Kidney capillary endothelial cell (primary cell): Measurements from ENCODE around the gene MEDAG.
A peak's percentile ranks its signal among the peaks of the same experiment; 100 is the strongest.
"Not testable (repeated sequence)": the region's sequence is repeated elsewhere in the genome, so short reads cannot be mapped to it uniquely, and the experiment has no call there.

Experiments
- DNase-seq: peaks from one replicate; pipeline ENCODE4 v3.0.0-alpha.2; 2018; ENCODE audit warnings: low spot score

The MEDAG gene

DNA sequence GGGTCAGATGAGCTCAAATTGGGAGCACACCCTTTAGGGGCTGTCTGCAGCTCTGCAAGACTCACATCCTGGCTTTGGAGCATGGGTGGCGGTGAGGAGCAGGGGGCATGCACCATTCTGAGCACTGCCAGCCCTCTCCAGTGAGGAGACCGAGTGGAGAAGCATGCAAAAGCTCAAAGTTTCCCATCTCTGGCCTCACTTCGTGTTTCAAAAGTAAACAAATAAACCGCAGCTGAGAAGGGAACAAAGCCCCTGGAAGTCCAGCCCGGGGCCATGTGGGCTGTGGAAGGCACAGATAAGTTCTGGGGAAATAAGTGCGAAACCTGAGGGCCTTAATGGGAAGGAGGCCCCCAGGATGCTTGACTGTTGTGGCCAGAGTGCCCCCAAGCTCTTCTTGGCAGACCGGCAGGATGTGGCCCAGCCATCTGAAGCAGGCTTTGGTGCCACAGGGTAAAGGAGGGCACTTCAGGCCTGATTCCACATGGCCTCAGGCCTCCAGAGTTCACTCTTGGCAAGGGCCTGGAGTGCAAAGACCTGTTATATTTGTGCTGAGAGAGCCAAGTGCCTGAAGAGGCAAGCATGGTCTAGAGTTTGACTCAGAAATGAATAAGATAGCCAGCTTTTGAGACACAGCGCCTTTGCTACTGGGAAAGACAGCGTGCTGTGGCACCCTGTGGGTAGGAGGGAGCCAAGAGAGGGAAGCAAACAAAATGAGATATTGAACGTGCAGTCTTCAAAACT, 1.2 kb downstream of the MEDAG start:
- peak; percentile 19 for DNase-seq

DNA sequence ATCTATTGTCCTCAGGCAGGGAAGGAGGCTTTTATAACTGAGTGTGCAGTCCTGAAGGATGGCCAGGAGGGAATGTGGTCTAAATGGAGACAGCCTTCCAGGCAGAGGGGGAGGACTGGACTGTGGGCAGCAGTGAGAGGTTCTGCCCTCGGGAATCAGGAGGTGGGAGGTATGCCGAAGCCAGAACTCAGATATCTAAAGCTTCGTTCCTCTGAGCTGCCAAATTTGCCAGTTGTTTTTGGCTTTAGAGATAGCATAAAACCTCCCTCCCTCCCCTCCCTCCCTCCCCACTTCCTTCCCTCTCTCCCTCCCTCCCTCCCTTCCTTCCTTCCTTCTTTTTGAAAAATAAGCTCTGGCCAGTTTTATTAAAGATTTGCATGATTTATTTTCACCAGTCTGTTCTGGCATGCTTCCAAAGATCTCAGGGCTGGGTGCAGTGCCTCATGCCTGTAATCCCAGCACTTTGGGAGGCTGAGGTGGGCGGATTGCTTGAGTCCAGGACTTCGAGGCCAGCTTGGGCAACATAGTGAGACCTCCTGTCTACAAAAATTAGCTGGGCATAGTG, 2.4 kb downstream of the MEDAG start:
- no peak for DNase-seq

DNA sequence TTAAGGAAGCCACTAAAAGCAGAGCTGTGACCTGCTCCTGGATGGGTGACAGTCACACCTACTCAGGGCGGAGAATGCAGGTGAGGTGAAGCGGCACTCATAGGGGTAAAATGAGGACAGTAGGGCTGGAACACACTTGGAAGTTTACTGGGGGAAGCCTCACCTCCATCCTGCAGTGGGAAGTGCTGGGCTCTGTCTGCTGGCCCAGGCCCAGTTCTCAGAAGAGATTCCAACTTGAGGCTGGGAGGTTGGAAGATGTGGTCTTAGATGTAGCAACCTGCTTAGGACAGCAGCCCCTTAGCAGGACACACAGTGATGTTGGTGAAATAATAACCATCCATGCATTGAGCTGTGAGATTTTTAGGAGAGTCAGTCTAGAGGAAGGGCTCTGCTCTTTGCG, 4.6 kb downstream of the MEDAG start:
- DNase-seq = no peak

DNA sequence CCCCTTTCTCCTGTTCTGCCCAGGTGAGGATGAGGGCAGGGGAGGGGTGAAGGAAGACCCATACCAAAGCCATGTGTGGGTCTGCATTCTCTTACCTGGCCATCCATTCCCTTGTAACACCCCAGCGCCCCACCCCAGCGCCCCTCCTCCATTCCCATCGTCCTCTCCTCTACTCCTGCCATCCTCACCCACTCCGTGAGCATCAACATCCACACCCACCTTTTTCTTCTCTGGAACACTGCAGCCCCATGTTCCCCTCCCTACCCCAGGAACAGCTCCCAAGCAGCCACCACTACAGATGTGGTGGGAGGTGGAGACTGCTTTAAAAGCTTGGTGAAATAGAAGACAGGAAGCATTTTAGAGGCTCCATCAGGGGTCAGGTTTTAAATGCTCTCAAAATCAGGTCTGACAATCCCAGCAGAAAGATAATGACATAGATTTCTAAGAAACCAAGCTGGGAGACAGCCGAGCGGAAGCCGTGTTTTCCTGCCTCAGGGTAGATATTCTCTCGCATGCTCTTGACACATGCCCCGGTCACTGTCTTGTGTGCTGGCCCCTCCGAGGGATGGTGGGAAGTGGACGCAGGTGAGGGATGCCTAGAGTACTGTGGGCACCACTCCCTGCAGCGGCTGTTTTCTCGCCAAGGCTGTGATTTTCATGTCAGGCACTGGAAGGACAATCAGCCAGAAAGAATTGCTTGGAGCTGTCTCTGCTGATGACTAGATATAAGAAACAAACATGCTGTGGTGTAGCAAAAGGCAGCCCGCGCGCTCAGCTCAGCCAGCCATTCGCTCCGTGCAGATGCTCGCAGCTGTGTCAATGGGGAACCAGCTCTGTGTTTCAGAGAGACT, 9.8 kb downstream of the MEDAG start:
- no peak for DNase-seq

DNA sequence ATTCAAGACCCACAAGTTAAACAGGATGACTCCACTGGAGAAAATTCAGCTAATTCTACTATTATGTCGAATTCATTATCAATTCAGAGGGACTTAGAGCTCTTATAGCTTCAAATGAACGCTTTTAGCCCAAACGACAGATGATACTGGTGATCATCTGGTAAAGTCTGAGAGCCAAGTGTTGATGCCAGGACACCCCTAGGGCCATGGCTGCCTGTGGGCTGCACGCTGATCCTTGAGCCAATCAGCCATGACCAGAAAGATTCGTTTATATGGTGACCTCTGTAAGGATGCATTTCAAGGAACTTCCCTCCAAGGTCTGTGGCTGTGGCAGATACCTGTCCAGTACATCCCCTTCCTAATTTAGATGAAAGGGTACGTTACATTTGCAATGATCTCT, 10.9 kb downstream of the MEDAG start:
- DNase-seq = no peak

DNA sequence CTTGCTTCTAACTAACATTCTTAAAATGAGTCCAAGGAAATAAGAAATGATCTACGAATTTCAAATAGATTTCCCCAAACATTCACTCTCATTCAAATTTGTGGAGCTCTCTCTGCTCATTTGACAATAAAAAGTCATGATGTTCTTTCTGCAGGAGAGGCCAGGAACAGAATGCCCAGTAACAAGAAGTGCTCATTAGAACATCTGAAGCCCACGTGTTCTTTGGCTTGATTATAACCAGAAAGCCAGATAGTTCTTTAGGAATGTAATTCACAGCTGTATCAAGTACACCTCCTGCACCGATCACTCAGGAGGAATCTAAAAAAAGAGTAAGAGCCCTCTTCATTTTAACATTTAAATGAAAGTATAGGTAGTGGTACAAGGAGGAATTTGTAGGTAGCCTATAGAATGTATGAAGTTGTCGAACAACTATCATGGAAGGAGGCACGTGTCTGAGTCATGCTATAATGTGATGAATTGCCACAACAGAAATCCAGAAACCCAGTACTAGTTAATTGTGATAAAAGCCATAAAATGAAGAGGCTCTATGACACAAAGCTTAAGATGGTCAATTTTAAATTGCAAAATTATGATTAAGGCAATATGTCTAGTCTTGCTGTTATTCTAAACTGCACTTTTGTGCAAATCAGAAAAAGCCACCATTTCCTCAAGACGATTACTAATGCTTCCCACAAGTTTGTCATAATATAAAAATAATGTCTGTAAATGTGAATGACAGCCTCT, 12.8 kb downstream of the MEDAG start:
- no peak for DNase-seq

DNA sequence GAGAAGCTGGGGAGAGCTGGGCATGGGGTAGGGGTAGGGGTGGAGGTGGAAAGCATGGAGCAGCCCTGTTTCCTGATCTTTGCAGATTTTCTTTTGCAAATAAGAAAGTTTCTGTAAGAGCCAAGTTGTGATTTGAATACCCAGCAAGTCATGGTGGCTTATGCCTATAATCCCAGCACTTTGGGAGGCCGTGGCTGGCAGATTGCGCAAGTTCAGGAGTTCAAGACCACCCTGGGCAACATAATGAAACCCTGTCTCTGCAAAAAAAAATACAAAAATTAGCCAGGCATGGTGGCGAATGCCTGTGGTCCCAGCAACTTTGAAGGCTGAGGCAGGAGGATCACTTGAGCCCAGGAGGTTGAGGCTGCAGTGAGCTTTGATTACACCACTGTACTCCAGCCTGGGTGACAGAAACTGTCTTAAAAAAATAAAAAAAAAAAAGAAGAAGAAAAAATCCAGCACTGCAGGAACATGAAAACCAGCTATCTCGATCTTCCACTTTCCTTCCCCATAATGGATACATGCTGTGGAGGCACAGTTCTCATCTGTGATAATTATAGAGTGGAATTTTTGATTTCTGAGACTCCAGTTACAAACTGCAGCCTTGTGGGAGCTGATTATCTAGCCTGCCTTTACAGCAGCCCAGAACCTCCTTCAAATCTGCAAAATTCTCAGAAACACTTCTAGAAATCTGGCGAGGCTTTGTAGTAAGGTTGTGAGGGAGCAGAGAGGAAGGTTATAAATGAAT, 14.3 kb downstream of the MEDAG start:
- DNase-seq = no peak

DNA sequence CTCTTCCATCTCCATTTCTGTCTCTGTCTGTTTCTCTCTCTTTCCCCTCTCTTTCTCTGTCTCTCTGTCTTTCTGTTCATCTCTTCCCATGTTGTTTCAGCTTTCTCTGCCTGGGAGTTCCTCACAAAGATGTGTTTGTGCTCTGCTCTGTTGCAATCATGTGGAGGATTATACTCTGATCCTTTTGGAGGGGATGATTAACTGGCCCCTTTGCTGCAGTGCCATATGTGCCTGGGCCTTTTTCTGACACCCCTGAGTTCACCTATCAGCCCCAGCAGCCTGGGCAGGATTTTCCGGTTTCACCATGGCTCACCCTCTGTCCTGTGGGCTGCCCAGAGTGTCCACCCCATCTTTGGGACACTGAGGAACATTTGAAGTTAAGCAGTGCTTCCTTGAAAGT, 17.3 kb downstream of the MEDAG start:
- DNase-seq = no peak

DNA sequence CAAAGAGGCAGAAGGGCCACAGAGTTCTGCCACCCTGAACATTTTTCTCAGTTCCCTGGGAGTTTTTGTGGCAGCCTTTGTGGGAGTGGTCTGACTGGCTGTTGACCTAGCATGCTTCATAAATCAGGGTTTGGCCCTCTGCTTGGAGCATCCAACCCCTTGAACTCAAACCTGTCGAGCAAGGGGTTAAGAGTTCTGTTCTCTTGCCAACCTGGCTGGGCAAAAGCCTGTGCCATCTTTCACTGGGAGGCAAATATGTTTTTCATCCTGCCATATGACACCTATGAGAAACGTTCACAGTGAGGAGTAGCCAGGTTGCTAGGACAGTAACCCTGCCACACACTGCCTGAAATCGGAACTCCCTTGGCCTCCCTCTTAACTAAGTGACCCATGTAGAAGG, 18.6 kb downstream of the MEDAG start:
- DNase-seq = no peak

DNA sequence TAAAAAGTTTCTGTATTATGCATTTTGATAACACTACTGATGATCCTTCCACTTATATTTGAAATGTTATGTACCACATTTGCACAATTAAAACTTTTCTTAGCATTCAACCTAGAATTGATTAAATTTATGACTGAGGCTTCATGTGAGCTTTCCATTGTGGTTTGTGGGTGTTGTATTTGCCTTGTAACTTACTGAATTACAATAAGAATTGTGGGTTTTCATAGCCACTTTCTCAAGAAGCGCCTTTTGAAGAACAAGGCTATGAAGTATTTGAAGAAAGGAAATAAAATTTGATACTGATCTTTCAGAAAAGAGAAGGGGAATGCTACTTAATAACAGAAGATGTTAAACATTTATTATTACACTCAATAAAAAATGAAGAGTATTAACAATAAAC, 19.4 kb downstream of the MEDAG start:
- DNase-seq = no peak

DNA sequence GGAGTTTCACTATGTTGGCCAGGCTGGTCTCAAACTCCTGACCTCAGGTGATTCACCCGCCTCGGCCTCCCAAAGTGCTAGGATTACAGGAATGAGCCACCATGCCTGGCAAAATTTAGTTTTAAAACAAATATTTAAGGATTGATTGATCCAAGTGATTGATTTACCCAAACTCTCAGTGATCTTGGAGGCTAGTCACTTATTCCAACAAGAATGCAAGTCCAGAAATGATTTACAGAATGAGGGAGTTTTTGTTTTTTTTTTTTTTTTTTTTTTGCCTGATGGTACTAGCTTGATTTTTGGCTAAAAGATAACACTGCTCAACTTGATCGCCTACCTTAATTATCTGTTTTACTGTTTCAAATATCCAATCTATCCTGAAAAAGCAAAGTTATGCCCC, 20.7 kb downstream of the MEDAG start:
- DNase-seq = no peak

DNA sequence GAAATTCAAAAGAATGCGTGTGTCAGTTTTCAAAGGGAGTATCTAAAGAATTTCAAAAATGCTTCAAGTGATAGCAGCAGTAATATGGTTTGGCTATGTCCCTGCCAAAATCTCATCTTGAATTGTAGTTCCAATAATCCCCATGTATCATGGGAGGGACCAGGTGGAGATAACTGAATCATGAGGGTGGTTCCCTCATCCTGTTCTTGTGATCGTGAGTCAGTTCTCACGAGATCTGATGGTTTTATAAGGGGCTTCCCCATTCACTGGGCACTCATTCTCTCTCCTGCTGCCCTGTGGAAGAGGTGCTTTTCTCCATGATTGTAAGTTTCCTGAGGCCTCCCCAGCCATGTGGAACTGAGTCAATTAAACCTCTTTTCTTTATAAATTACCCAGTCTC, 21.1 kb downstream of the MEDAG start:
- DNase-seq = not testable (repeated sequence)

DNA sequence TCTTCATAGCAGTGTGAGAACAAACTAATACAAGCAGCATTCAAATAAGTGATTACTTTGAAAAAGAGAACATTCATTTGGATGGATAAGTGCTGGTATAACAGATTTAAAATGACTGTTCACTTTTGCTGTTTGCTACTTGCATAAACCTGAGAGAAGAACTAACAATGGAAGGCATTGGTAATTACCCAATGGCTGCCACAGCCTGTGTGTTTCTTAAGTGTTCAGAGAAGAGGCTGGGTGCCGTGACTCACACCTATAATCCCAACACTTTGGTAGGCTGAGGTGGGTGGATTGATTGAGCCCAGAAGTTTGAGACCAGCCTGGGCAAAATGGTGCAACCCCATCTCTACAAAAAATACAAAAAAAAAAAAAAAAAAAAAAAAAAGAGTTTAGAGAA, 21.5 kb downstream of the MEDAG start:
- DNase-seq = no peak

DNA sequence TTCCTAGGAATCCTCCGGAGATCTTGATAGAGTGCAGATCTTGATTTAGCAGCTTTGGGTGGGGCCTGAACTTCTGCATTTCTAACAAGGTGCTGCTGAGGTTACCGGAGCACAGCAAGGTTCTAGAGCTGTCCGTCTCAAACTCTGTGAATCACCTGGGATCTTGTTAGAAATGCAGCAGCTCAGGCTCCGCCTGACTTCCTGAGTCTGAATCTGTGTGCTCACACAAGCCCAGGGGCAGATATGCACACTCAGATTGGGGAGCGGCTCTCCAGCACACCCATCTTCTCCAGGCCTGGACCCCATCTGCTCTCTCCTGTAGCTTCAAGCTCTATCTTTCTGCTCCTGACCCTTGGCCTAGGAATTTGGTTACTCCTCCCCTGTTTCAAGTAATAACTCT, 22.9 kb downstream of the MEDAG start:
- no peak for DNase-seq

DNA sequence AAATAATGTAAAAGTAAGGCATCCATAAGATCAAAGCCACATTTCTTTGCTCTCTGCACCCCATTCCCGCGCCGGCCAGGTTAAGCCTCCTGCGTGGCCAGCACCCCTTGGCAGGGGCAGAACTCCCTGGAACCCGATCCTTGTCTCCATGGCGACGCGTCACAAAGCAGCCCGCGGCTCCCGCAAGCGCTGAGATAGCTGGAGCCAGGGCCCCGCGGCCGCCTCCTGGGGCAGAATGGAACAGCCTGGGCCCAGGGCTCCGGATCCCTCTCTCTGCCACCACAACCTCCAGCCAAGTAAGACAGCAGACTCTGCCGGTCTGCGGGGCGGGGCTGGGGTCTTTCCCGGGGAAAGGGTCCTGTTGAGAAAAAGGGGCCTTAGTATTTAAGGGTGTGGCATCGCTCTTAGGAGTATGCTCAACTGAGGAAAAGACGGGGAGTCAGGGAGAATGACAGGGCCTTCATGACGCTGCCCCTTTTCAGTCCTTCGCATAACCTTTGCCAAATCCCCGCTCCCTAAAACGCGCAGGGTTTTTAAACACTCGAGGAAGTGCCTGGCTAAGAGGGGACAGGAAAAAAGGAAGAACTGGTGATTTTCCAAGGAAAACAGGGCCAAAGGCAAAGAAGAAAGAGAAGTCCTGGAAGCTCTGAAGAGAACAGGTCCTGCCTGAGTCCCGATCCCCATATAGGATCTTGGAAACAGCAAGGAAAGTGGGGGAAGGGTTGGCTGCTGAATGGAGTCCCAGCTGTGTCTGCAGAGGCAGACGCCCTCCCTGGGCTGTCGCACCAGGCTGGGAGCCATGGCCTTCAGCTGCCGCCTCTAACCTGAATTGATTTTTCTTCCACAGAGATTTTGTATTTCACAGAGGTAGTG, 26.6 kb downstream of the MEDAG start, which contains the start of gene TEX26:
Gene TEX26, plus strand, starts transcription at position 176 of the 873 bp plus-strand sequence. Its CDS starts 60 bp downstream, at position 236.
- DNase-seq = no peak

DNA sequence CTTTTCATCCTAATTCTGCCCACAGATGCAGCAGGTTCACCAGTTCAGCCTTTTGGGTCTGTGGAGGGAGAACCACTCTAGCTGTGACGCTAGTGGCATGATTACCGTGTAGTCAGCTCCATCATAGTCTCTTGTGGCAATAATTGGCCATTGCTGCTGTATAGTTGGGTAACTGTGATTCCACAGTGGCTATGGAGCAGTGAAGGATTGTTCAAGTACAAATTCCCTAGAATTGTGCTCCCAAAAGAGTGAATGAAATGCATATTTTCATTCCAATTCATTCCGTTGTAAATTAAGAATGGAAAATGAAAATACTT, 27.2 kb downstream of the MEDAG start:
- no peak for DNase-seq

DNA sequence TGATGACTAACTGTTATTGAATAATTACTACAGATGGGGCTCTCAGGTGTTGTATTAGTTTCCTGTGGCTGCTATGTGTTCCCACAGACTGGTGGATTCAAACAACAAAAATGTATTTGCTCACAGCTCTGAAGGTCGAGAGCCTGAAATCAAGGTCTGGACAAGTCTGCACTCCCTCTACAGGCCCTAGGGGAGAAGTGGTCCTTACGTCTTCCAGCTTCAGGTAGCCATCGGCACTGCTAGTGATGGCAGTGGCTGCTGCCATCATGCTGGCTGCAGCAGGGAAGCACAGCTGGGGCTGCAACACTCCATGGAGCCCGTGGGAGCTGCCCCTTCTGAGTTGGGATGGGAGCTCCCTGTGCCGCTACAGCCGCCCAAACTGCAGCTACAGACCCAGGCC, 28.3 kb downstream of the MEDAG start:
- DNase-seq = no peak

DNA sequence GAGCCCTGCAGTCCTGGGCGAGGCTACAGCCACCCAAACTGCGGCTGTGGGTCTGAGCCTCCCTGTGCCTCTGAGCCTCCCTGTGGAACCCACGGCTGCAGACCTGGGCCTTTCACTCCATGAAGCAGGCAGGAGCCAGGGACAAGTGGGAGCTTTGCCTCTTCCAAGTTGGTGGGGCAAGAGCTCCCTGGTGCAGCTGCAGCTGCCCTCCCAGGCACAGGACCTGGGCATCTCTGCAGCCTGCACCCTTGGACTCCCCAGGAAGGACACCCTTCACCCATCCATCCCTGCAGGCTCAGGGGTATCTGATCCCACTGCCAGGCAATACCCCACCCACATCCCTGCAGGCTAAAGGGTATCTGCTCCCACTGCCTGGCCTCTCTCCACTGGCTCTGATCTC, 28.7 kb downstream of the MEDAG start:
- no peak for DNase-seq

DNA sequence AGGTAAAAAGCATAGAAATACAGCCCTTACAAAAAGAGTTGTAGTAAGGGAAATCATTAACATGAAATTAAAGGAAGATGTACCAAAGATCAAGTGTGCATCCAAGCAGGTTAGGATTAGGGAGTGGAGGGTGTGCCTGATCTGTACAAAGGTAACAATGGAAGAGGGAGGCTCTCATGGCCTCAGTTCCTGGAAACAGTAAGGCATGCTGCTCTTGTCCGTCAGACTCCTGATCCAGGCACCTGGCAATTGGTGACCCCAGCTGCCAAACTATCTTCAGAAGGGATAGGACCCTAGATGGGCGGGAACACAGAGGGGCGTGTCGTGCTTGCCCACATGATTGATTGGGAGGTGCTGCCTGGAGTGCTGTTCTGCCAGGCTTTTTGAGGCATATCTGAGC, 30.9 kb downstream of the MEDAG start:
- DNase-seq = no peak

DNA sequence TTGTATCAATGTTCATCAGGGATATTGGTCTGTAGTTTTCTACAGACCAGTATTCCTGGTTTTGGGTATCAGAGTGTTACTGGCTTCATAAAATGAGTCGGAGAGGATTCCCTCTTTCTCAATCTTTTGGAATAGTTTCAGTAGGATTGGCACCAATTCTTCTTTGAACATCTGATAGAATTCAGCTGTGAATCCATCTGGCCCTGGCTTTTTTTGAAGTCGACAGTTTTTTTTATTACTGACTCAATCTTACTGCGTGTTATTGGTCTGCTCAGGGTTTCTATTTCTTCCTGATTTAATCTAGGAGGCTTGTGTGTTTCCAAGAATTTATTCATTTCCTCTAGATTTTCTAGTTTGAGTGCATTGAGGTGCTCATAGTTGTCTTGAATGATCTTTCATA, 37.8 kb downstream of the MEDAG start:
- no peak for DNase-seq
